HCT116 (cell line): Measurements from ENCODE around the gene WWTR1. TPM values are rescaled to one million over a fixed set of nuclear protein-coding genes. Genes with fewer than 3 reads are reported as not detected.

Experiments
- ATAC-seq: fragments of 200-7000 bp; cut with Tn5 transposase; 2 replicates; pipeline ENCODE4 v1.9.1; 2020; ENCODE audit warnings: mild to moderate bottlenecking, moderate library complexity
- BruUV-seq: library from RNA; stranded (reverse); fragments of 400-500 nt; replicated peaks from 2 replicates; lab custom pipeline; 2021; lab: Mats Ljungman, UMichigan
- CTCF ChIA-PET: fragments of 300-600 bp; sonication (Branson Sonifier 250); formaldehyde crosslinking; loops from one replicate; lab custom pipeline; 2021; ENCODE audit warnings: antibody characterized with exemption; lab: Charles Lee
- POLR2A ChIA-PET: fragments of 300-600, 350-600 bp; sonication (Branson Sonifier 250); formaldehyde crosslinking; loops from one replicate; lab custom pipeline; 2021; ENCODE audit warnings: antibody characterized with exemption; lab: Charles Lee
- RAD21 ChIA-PET, 2 experiments: fragments of 300-600 bp; sonication (Branson Sonifier 250); formaldehyde crosslinking; loops; one replicate each; lab custom pipeline; 2023; ENCODE audit warnings: low total read pairs in 2 of 2; ENCODE audit not compliant: uncharacterized antibody in 2 of 2, unreplicated experiment in 2 of 2, low non-redundant PET in 1 of 2; lab: Charles Lee
- DNase-seq: peaks from one replicate; pipeline ENCODE4 v3.0.0-alpha.2; 2010; ENCODE audit warnings: low read depth, low spot score
- H2AFZ ChIP-seq: fragments of 200-600 bp; shearing (Covaris generic), sonication (generic); 2 replicates; pipeline ENCODE4 v1.6.1; 2017; ENCODE audit warnings: low read depth, mixed run types, mixed read lengths, antibody characterized with exemption, low read length; ENCODE audit not compliant: poor library complexity, severe bottlenecking
- H3K27ac ChIP-seq: 2 replicates; pipeline ENCODE4 v1.5.1; 2012; ENCODE audit warnings: low read depth, low read length
- H3K27me3 ChIP-seq: fragments of 200-600 bp; sonication (generic); 2 replicates; pipeline ENCODE4 v1.6.1; 2016; ENCODE audit warnings: mixed run types, low read length, mixed read lengths; ENCODE audit not compliant: insufficient read depth
- H3K36me3 ChIP-seq, 2 experiments: fragments of 200-500 bp in 1 of 2; fragments of 200-600 bp in 1 of 2; sonication (Bioruptor generic) in 1 of 2; sonication (generic) in 1 of 2; 2 replicates each; pipeline versions ENCODE4 v1.5.1 to v1.6.1; 2014 to 2016; ENCODE audit warnings: low read length in 2 of 2, inconsistent platforms in 1 of 2, mixed read lengths in 1 of 2, mixed run types in 1 of 2; ENCODE audit not compliant: insufficient read depth in 2 of 2, control insufficient read depth in 1 of 2
- H3K4me1 ChIP-seq, 2 experiments: fragments of 200-600 bp in 1 of 2; sonication (generic) in 1 of 2; 2 replicates each; pipeline versions ENCODE4 v1.5.1 to v1.6.1; 2012 to 2017; ENCODE audit warnings: low read length in 2 of 2, inconsistent platforms in 1 of 2, mild to moderate bottlenecking in 1 of 2, mixed read lengths in 1 of 2, mixed run types in 1 of 2, moderate library complexity in 1 of 2; ENCODE audit not compliant: insufficient read depth in 2 of 2, control insufficient read depth in 1 of 2
- H3K4me2 ChIP-seq: fragments of 200-600 bp; sonication (generic); 2 replicates; pipeline ENCODE4 v1.6.1; 2017; ENCODE audit warnings: mixed run types, low read length, mixed read lengths
- H3K4me3 ChIP-seq, 2 experiments: fragments of 200-600 bp in 1 of 2; sonication (generic) in 1 of 2; replicated peaks in 1 of 2; 2 replicates each; pipeline ENCODE4 v1.5.1; 2011 to 2016; ENCODE audit warnings: low read length in 2 of 2, control low read depth in 1 of 2, low read depth in 1 of 2, mild to moderate bottlenecking in 1 of 2, mixed read lengths in 1 of 2, mixed run types in 1 of 2
- H3K79me2 ChIP-seq: fragments of 200-600 bp; sonication (generic); 2 replicates; pipeline ENCODE4 v1.6.1; 2017; ENCODE audit warnings: mild to moderate bottlenecking, mixed run types, low read length, moderate library complexity, mixed read lengths; ENCODE audit not compliant: insufficient read depth
- H3K9ac ChIP-seq: fragments of 200-600 bp; sonication (generic); 2 replicates; pipeline ENCODE4 v1.6.1; 2016; ENCODE audit warnings: low read length, mixed read lengths
- H3K9me2 ChIP-seq: fragments of 200-600 bp; sonication (generic), shearing (Covaris generic); 2 replicates; pipeline ENCODE4 v1.6.1; 2017; ENCODE audit warnings: mixed run types, mild to moderate bottlenecking, moderate library complexity; ENCODE audit not compliant: insufficient read depth
- H3K9me3 ChIP-seq, 2 experiments: fragments of 200-500 bp in 1 of 2; fragments of 200-600 bp in 1 of 2; sonication (Bioruptor generic) in 1 of 2; sonication (generic) in 1 of 2; 2 replicates each; pipeline ENCODE4 v1.6.1; 2014 to 2017; ENCODE audit warnings: low read length in 2 of 2, mixed read lengths in 2 of 2, inconsistent platforms in 1 of 2, low read depth in 1 of 2, mild to moderate bottlenecking in 1 of 2, mixed run types in 1 of 2, moderate library complexity in 1 of 2; ENCODE audit not compliant: control insufficient read depth in 1 of 2, insufficient read depth in 1 of 2
- H4K20me1 ChIP-seq: fragments of 200-600 bp; sonication (generic), shearing (Covaris generic); 2 replicates; pipeline ENCODE4 v1.6.1; 2017; ENCODE audit warnings: mixed run types, mild to moderate bottlenecking, moderate library complexity; ENCODE audit not compliant: insufficient read depth
- ATF3 ChIP-seq: IDR thresholded peaks from 2 replicates; pipeline ENCODE4 v1.6.1; 2012
- CBX3 ChIP-seq: IDR thresholded peaks from 2 replicates; pipeline ENCODE4 v1.6.1; 2012; ENCODE audit warnings: low read depth
- CEBPB ChIP-seq: IDR thresholded peaks from 2 replicates; pipeline ENCODE4 v1.6.1; 2012; ENCODE audit warnings: low read depth
- EGR1 ChIP-seq: IDR thresholded peaks from 2 replicates; pipeline ENCODE4 v1.6.1; 2012; ENCODE audit warnings: low read depth
- ELF1 ChIP-seq: IDR thresholded peaks from 2 replicates; pipeline ENCODE4 v1.6.1; 2012; ENCODE audit warnings: low read depth, borderline replicate concordance
- EZH2 ChIP-seq: fragments of 200-600 bp; sonication (generic); IDR thresholded peaks from 2 replicates; pipeline ENCODE4 v1.6.1; 2017; ENCODE audit warnings: antibody characterized with exemption, mixed run types
- JUND ChIP-seq: IDR thresholded peaks from 2 replicates; pipeline ENCODE4 v1.6.1; 2012
- MAX ChIP-seq: IDR thresholded peaks from 2 replicates; pipeline ENCODE4 v1.6.1; 2012
- POLR2AphosphoS5 ChIP-seq: IDR thresholded peaks from 2 replicates; pipeline ENCODE4 v1.6.1; 2011; ENCODE audit warnings: mild to moderate bottlenecking, low read depth, low read length, moderate library complexity
- RAD21 ChIP-seq: IDR thresholded peaks from 2 replicates; pipeline ENCODE4 v1.6.1; 2012; ENCODE audit warnings: low read depth, mild to moderate bottlenecking
- SIN3A ChIP-seq: IDR thresholded peaks from 2 replicates; pipeline ENCODE4 v1.6.1; 2012; ENCODE audit warnings: low read depth
- SRF ChIP-seq: IDR thresholded peaks from 2 replicates; pipeline ENCODE4 v1.6.1; 2012; ENCODE audit warnings: low read depth
- ZBTB33 ChIP-seq: IDR thresholded peaks from 2 replicates; pipeline ENCODE4 v1.6.1; 2011; ENCODE audit warnings: mild to moderate bottlenecking, low read length, moderate library complexity; ENCODE audit not compliant: insufficient replicate concordance; ENCODE audit errors: extremely low read depth
- ZFX ChIP-seq: fragments of 450-650 bp; IDR thresholded peaks from 2 replicates; pipeline ENCODE4 v1.6.1; 2017
- ZNF274 ChIP-seq: fragments of 200-500 bp; sonication (Bioruptor generic); IDR thresholded peaks from 2 replicates; pipeline ENCODE4 v1.6.1; 2014; ENCODE audit warnings: mild to moderate bottlenecking, low read depth, low read length, inconsistent platforms
- intact Hi-C: fragments of 100-400 bp; cut with micrococcal nuclease; formaldehyde crosslinking; loops from 2 replicates; pipeline ENCODE4 v1.10.0; 2022
- total RNA-seq: library from RNA; stranded (reverse); gene quantifications from one replicate; pipeline ENCODE4 v1.2.1, GENCODE V29; 2021; ENCODE audit not compliant: unreplicated experiment

The WWTR1 gene
- total RNA-seq, 1 experiment from 2014 or later: 46.9 TPM

- RAD21 ChIA-PET: no interaction called here
- CTCF ChIA-PET: no interaction called here
- Histone ChIP-seq H3K4me2 (no peak overlapping the region), H3K36me3 (no peaks in the 10 kb centered on the region), H3K79me2 (peaks cover 28% of the 10 kb centered on the region), H3K9me2 (no peaks in the 10 kb centered on the region), H2AFZ (no peak overlapping the region), H3K27ac (no peak overlapping the region), H3K9me3 (no peaks in the 10 kb centered on the region), H3K4me3 (no peak overlapping the region), H3K27me3 (no peaks in the 10 kb centered on the region), H3K9ac (no peak overlapping the region), H4K20me1 (no peaks in the 10 kb centered on the region), H3K4me1 (peaks cover 0 to 4% of the 10 kb centered on the region in 2 experiments; a peak in 2 of 4 replicates)
- DNase-seq (no peak), ATAC-seq (no peak)
- intact Hi-C loops: no loop called here
- no TSS peak for BruUV-seq
- POLR2A ChIA-PET: no interaction called here
- no peak for TF ChIP-seq RAD21
- TF ChIP-seq CEBPB: no peak
- no peak for TF ChIP-seq CBX3
- no peak for TF ChIP-seq SRF
- no peak for TF ChIP-seq ATF3
- TF ChIP-seq ZNF274: no peak
- TF ChIP-seq MAX: no peak
- TF ChIP-seq EGR1: no peak
- no peak for TF ChIP-seq ELF1
- TF ChIP-seq ZBTB33: no peak
- no peak for TF ChIP-seq EZH2
- no peak for TF ChIP-seq POLR2AphosphoS5
- TF ChIP-seq JUND: no peak
- no peak for TF ChIP-seq ZFX
- no peak for TF ChIP-seq SIN3A
These were observed 93.7 kb downstream of the WWTR1 start for GRCh38 chr3:149564079-149564478.
